ENCODE results near the gene TMEM81. TPM values are rescaled to one million over a fixed set of nuclear protein-coding genes. Genes with fewer than 3 reads are reported as not detected.
A peak's percentile ranks its signal among the peaks of the same experiment; 100 is the strongest.

The TMEM81 gene
- total RNA-seq, 4 donors from 2014 or later = 0.44 to 3.6 (median 2.3) TPM; not detected in 1

DNA sequence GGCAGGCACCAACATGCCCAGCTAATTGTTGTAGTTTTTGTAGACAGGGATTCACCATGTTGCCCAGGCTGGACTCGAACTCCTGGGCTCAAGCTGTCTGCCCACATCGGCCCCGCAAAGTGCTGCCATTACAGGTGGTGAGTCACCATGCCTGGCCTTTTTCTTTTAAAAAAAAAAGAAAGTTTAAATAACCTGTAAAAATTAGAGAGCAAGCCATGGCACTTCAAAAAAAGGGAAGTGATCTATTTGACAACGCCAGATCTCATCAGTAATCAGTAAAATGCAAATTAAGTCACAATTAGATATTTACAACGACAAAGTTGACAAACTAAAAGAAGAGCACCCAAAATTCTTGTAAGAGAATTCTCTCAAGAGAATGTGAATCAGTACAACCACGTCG is 40.5 kb upstream of the TMEM81 start:
- H3K27me3 ChIP-seq = no peaks in the 10 kb centered on the region
- TF ChIP-seq EP300 (IDR thresholded peaks at IDR 0.05) (no peak), POLR2A (IDR thresholded peaks at IDR 0.05) (no peak)
- TF ChIP-seq, protein P1, sequence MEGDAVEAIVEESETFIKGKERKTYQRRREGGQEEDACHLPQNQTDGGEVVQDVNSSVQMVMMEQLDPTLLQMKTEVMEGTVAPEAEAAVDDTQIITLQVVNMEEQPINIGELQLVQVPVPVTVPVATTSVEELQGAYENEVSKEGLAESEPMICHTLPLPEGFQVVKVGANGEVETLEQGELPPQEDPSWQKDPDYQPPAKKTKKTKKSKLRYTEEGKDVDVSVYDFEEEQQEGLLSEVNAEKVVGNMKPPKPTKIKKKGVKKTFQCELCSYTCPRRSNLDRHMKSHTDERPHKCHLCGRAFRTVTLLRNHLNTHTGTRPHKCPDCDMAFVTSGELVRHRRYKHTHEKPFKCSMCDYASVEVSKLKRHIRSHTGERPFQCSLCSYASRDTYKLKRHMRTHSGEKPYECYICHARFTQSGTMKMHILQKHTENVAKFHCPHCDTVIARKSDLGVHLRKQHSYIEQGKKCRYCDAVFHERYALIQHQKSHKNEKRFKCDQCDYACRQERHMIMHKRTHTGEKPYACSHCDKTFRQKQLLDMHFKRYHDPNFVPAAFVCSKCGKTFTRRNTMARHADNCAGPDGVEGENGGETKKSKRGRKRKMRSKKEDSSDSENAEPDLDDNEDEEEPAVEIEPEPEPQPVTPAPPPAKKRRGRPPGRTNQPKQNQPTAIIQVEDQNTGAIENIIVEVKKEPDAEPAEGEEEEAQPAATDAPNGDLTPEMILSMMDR (IDR thresholded peaks at IDR 0.05) = no peak
- DNase-seq (ENCODE audit: low spot score in 2 of 2) = no peak
- no peak overlapping the region for H3K4me3 ChIP-seq
- 80 to 82% methylated on average over 7 of the region's 7 CpGs for WGBS, 2 donors
- H3K36me3 ChIP-seq = no peaks in the 10 kb centered on the region
- H3K4me1 ChIP-seq = peaks cover 0 to 25% (median 17%) of the 10 kb centered on the region in 4 donors
- no peaks in the 10 kb centered on the region for H3K9me3 ChIP-seq
- H3K27ac ChIP-seq = no peak overlapping the region

- peaks cover 0 to 15% (median 0%) of the 10 kb centered on the region in 3 donors for H3K36me3 ChIP-seq
- peaks cover 0 to 35% (median 18%) of the 10 kb centered on the region in 4 donors for H3K4me1 ChIP-seq
- peak overlapping the region; percentile 86 to 98 (median 90) for H3K27ac ChIP-seq
- WGBS, 2 donors = 16 to 25% methylated on average over 9 of the region's 9 CpGs
- no peak for DNase-seq (ENCODE audit: low spot score in 2 of 2)
- no peaks in the 10 kb centered on the region for H3K9me3 ChIP-seq
- H3K27me3 ChIP-seq = no peaks in the 10 kb centered on the region
- H3K4me3 ChIP-seq = peak overlapping the region; percentile 71 to 97 (median 78)
- TF ChIP-seq, protein P1 (IDR thresholded peaks at IDR 0.05) = peak in 1 of 5 experiments; percentile 3
- no peak for TF ChIP-seq EP300 (IDR thresholded peaks at IDR 0.05)
These were observed 38.2 kb upstream of the TMEM81 start for GRCh38 chr1:205122489-205122882.

- H3K9me3 ChIP-seq = no peaks in the 10 kb centered on the region
- H3K27me3 ChIP-seq = no peaks in the 10 kb centered on the region
- TF ChIP-seq POLR2A (IDR thresholded peaks at IDR 0.05) (peak; percentile 41 to 51), EP300 (IDR thresholded peaks at IDR 0.05) (peak; percentile 57 to 91)
- TF ChIP-seq, protein P1 (IDR thresholded peaks at IDR 0.05) = peak; percentile 48 to 72 (median 61)
- DNase-seq (ENCODE audit: low spot score in 2 of 2) = peak; percentile 88 to 91
- peaks cover 0 to 35% (median 18%) of the 10 kb centered on the region in 4 donors for H3K4me1 ChIP-seq
- WGBS, 2 donors = 0% methylated on average over 46 of the region's 46 CpGs
- H3K4me3 ChIP-seq = peak within 1 kb of the TSS; percentile 71 to 97 (median 78)
- peak within 1 kb of the TSS; percentile 86 to 98 (median 90) for H3K27ac ChIP-seq
- peaks cover 0 to 16% (median 0%) of the 10 kb centered on the region in 3 donors for H3K36me3 ChIP-seq
These were observed 37.6 kb upstream of the TMEM81 start, which contains the start of gene RBBP5 for GRCh38 chr1:205121660-205122488. Gene RBBP5 (minus strand): TSS chr1:205121978. CDS start chr1:205121873, 105 bp downstream.

- TF ChIP-seq EP300 (IDR thresholded peaks at IDR 0.05) (no peak), POLR2A (IDR thresholded peaks at IDR 0.05) (no peak)
- TF ChIP-seq, protein P1 (IDR thresholded peaks at IDR 0.05) = no peak
These were observed 34.5 kb upstream of the TMEM81 start for GRCh38 chr1:205118752-205119151.

GRCh38 chr1:205111354-205111753 is 27.1 kb upstream of the TMEM81 start:
- no peaks in the 10 kb centered on the region for H3K27me3 ChIP-seq
- H3K36me3 ChIP-seq = peaks cover 0 to 90% (median 13%) of the 10 kb centered on the region in 3 donors
- no peak overlapping the region for H3K27ac ChIP-seq
- DNase-seq (ENCODE audit: low spot score in 2 of 2) = no peak
- H3K4me3 ChIP-seq = no peak overlapping the region
- peaks cover 0 to 4% (median 0%) of the 10 kb centered on the region in 4 donors for H3K4me1 ChIP-seq
- H3K9me3 ChIP-seq = no peaks in the 10 kb centered on the region
- TF ChIP-seq POLR2A (IDR thresholded peaks at IDR 0.05) = no peak
- TF ChIP-seq, protein P1 (IDR thresholded peaks at IDR 0.05) = no peak
- no peak for TF ChIP-seq EP300 (IDR thresholded peaks at IDR 0.05)

More at GRCh38 chr1:205118752-205119151, 34.5 kb upstream of the TMEM81 start:
- Histone ChIP-seq H3K4me1 (peaks cover 0 to 39% (median 18%) of the 10 kb centered on the region in 4 donors), H3K9me3 (no peaks in the 10 kb centered on the region), H3K36me3 (peaks cover 0 to 41% (median 6%) of the 10 kb centered on the region in 3 donors), H3K27me3 (no peaks in the 10 kb centered on the region), H3K4me3 (no peak overlapping the region), H3K27ac (no peak overlapping the region)
- 84 to 88% methylated on average over 2 of the region's 2 CpGs for WGBS, 2 donors
- DNase-seq (ENCODE audit: low spot score in 2 of 2) = no peak
